GM12872 (cell line): ENCODE results near the gene SUMO3.

Source experiments
- CTCF ChIP-seq: IDR thresholded peaks from 3 replicates; pipeline ENCODE4 v1.5.1; 2011; ENCODE audit warnings: low read depth, mild to moderate bottlenecking, low read length, moderate library complexity; ENCODE audit not compliant: insufficient read depth

Gene SUMO3

DNA sequence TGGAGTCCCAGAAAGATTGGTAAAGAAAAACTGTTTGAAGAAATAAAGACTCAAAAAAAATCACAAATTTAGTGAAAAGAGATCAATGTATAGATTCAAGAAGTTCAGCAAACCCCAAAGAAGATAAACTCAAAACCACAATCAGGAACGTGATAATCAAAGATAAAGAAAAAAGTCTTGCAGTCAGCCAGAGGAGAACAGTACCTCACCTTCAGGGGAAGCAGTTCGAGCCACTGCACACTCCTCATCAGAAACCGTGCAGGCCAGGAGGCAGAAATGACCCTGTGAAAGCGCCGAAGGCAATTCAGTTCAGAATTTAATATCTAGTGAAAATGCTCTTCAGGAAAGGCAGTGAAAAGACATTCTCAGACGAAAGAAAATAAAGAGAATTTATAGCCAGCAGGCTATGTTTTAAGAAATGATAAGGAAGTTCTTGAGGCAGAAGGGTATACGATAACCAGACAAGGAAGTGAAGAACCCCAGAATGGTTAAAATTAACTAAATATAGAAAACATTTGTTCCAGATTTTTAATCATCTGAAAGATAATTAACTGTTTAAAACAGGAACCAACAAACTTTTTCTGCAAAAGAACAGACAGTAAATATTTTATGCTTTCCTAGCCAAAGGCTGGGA lies 13.5 kb upstream of the SUMO3 start:
- no peak for TF ChIP-seq CTCF

DNA sequence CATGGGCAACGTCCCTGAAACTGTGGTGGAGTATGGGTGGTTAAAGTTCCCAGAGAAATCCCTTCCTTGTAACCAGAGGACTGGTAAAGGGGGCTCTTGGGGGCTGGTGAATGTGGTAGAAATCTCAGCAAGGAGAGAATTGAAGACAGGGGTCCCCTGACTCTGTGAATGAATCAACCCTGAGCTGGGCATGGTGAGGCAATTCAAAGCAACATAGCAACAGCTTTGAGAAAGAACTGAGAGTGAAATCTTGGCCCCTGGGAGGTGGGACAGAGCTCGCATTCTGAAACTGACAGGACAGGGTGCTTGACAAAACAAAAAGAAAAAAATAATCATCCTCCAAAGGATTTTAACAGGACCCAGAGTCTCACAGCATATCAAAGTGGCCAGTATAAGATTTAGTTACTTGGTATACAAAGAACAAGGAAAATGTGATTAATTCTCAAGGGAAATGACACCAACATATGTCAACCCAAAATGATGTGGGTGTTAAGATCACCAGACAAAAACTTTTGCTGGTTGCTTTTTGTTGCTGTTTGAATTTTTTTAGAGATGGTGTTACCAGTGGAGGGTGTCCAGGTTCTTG lies 11.7 kb upstream of the SUMO3 start:
- TF ChIP-seq CTCF: no peak

DNA sequence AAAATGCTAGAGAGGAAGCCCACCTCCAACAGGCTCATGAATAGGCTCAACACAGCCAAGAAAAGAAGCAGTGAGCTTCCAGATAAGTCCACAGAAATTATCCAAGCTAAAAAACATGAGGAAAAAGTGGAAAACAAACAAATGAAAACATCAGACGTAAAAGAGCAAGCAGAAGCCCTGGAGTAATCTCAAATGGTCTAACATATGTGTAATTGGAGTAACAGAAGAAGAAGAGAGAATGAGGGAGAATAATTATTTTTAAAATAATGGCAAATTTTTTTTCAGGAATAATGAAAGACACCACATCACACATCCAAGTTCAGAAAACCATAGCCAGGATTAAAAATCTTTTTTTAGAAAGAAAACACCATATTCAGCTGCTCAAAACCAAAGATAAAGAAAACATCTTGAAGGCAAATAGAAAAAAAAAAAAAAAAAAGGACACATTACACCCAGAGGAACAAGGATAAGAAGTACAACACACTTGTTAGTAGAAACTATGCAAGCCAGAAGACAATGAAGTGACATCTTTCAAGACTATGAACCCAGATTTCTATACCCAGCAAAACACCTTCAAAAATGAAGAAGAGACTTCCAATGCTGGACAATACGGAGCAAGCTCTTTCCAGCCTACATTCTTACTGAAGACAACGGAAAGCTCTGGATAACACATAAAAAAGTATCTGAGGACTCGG lies 10.6 kb upstream of the SUMO3 start:
- TF ChIP-seq CTCF: no peak

GRCh38 chr21:44823179-44823660 lies 5.4 kb upstream of the SUMO3 start:
- no peak for TF ChIP-seq CTCF

DNA sequence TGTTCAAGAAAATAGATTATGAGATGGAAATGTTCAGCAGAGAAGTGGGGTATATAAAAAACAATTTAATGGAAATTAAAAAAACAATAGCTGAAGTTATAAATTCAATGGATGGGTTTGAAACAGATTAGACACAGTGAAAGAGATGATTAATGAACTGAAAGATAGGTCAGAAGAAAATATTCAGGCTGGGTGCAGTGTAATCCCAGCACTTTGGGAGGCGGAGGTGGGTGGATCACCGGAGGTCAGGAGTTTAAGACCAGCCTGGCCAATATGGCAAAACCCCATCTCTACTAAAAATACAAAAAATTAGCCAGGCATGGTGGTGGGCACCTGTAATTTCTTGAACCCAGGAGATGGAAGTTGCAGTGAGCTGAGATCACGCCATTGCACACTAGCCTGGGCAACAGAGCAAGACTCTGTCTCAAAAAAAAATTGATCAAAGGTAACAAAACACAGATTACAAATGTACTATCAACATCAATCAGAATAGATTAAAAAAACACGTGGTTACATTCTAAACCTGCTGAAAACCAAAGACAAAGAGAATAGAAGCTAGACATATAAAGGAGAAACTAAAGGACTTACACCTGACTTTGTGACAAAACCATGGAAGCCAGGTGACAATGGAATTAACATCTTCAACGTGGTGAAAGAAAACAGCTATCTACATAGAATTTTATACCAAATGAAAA lies 4.8 kb upstream of the SUMO3 start:
- no peak for TF ChIP-seq CTCF

- TF ChIP-seq CTCF: no peak
These were observed 3.0 kb upstream of the SUMO3 start for GRCh38 chr21:44820851-44821250.
